ENCODE data around the gene ZNF223. TPM values are rescaled to one million over a fixed set of nuclear protein-coding genes. Genes with fewer than 3 reads are reported as not detected.

The ZNF223 gene
- 0.63 and 2.9 TPM in 2 replicates for total RNA-seq (2014; rRNA removed; shearing (Covaris generic); ENCODE audit: low replicate concordance)

DNA sequence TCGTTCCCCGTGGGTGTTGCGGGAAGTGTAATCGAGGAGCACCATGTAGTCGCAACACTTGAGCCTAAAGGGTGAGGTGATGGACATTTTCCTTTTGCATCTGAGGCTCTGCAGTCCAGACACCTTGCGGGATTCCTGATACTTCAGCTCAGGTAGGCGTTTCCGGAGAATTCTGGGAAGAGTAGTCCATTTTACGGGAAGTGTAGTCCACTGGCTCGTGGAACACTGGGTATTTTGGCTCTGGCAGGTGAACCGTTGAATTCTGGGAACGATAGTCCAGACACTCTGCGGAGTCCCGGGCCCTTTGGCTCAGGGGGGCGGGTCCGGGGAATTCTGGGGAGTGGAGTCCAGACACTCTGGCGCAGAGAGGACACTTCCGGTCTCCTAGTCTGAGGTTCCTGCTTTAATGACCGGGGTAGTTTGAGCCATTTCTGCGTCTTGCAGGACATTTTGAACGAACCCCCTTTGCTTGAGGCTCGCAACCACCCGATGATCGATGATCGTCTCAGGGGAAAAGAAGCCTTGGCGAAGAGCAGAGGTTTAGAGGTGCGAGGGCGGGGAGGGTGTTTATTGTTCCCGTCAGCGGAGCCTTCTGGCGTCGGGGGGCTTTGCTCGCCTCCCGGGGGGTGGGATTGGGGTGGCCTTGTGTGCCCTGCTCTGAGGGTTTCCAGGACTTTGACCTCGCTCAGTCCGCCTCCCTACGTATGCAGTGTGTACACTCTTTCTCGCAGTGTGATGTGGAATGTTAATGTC is at the start of gene ZNF223:
TSS of gene ZNF223 (plus strand) at position 387 of the 753 bp plus-strand sequence. CDS start 3,141 bp downstream, outside the sequence.
- peak; percentile 93 for DNase-seq
- Histone ChIP-seq H3K36me3 (peaks cover 6% of the 10 kb centered on the region), H3K27me3 (no peaks in the 10 kb centered on the region), H3K9me3 (peaks cover 16% of the 10 kb centered on the region), H3K4me3 (peak within 1 kb of the TSS; percentile 63)

GRCh38 chr19:44002212-44002565 is 49.6 kb upstream of the ZNF223 start:
- peaks cover 12% of the 10 kb centered on the region for H3K9me3 ChIP-seq
- DNase-seq, result no peak

DNA sequence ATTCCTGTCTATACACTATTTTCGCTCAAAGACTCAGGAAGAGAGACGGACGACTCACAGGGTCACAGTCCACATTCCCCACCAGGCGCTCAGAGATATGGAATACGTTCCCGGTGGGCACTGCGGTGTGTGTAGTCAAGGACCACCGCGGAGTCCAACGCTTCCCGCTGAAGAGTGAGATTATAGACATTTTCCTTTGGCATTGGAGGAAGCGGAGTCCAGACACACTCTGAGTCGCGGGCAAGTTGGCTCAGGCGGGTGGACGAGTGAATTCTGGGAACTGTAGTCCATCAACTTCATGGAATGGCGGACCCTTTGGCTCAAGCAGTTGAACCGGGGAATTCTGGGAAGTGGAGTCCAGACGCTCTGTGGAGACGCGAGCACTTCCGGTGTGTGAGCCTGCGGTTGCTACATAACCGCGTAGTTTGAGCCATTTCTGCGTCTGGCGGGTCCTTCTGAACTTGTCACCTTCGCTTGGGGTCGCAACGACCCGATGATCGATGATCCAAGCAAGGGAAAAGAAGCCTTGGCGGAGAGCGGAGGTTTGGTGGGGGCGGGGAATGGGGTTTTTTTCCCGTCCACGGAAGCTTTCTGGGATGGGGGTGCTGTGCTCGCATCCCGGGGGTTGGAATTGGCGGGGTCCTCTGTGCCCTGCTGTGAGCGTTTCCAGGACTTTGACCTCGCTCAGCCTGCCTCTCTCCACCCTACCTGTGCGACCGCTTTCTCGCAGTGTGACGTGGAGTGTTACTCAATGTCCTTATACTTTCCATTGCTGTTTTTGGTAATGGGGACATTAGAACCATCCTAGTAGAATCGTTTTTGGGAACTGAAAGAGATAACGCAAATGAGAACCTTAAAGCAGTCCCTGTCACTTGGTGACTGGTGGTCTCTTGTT is 49.0 kb upstream of the ZNF223 start, which contains the start of gene ZNF230:
TSS of gene ZNF230 (plus strand) at position 392 of the 895 bp plus-strand sequence. CDS start 4,122 bp downstream, outside the sequence.
- Histone ChIP-seq H3K27me3 (no peaks in the 10 kb centered on the region), H3K4me3 (peak within 1 kb of the TSS; percentile 96), H3K36me3 (peaks cover 12% of the 10 kb centered on the region), H3K9me3 (peaks cover 10% of the 10 kb centered on the region)
- peak; percentile 95 for DNase-seq

More at GRCh38 chr19:44002212-44002565, 49.6 kb upstream of the ZNF223 start:
- Histone ChIP-seq H3K27me3 (no peaks in the 10 kb centered on the region), H3K4me3 (peak overlapping the region; percentile 96), H3K36me3 (peaks cover 6% of the 10 kb centered on the region)

GRCh38 chr19:44003461-44004009 is 48.3 kb upstream of the ZNF223 start:
- peaks cover 19% of the 10 kb centered on the region for H3K36me3 ChIP-seq
- peaks cover 8% of the 10 kb centered on the region for H3K9me3 ChIP-seq
- DNase-seq, result no peak
- no peaks in the 10 kb centered on the region for H3K27me3 ChIP-seq
- peak overlapping the region; percentile 96 for H3K4me3 ChIP-seq

DNA sequence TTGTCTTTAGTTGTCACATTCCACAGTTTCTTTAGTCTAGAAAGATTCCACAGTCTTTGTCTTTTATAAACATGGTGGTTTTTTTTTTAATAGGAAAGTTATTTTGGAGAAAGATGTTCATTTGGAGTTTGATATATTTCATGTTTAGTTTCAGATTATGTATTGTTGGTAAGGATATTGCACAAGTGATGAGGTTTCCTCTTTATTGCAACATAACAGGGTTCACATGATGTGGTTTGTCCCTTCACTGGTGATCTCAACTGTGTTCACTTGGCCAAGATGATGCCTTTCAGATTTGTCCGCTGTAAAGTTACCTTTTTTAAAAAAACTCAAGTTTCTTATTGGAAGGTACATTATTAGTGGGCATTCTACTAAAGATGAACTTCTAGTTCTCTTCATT is 45.9 kb upstream of the ZNF223 start:
- Histone ChIP-seq H3K9me3 (peaks cover 27% of the 10 kb centered on the region), H3K27me3 (no peaks in the 10 kb centered on the region), H3K4me3 (no peak overlapping the region), H3K36me3 (peaks cover 44% of the 10 kb centered on the region)
- no peak for DNase-seq

- peaks cover 52% of the 10 kb centered on the region for H3K36me3 ChIP-seq
Observed at GRCh38 chr19:44007473-44007872, 44.4 kb upstream of the ZNF223 start.

DNA sequence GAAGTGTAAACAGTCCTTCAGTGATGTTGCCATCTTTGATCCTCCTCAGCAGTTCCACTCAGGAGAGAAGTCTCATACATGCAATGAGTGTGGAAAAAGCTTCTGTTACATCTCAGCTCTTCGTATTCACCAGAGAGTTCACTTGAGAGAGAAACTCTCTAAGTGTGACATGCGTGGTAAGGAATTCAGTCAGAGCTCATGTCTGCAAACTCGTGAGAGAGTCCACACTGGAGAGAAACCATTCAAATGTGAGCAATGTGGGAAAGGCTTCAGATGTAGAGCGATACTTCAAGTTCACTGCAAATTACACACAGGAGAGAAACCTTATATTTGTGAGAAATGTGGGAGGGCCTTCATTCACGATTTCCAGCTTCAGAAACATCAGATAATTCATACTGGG is 41.4 kb upstream of the ZNF223 start:
- Histone ChIP-seq H3K9me3 (peaks cover 35% of the 10 kb centered on the region), H3K36me3 (peaks cover 52% of the 10 kb centered on the region), H3K27me3 (no peaks in the 10 kb centered on the region), H3K4me3 (no peak overlapping the region)
- no peak for DNase-seq

More at GRCh38 chr19:44007473-44007872, 44.4 kb upstream of the ZNF223 start:
- no peak for DNase-seq
- Histone ChIP-seq H3K4me3 (no peak overlapping the region), H3K9me3 (peaks cover 33% of the 10 kb centered on the region), H3K27me3 (no peaks in the 10 kb centered on the region)

DNA sequence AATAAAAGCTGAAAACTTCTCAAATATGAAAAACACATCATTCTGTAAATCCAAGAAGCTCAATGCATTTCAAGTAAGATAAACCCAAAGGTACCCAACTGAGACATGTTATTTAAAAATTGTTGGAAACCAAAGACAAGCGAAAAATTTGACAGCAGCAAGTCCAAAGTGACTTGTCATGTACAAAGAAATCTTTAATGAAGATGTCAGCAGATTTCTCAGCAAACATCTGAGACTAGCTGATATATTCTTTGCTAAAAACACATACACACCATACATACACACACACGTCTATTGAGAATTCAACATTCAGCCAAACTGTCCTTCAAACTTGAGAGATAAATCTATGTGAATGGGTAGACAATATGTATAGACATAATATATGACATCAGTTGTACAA is 32.3 kb upstream of the ZNF223 start:
- no peak for DNase-seq
- Histone ChIP-seq H3K36me3 (no peaks in the 10 kb centered on the region), H3K27me3 (no peaks in the 10 kb centered on the region), H3K9me3 (peaks cover 8% of the 10 kb centered on the region), H3K4me3 (no peak overlapping the region)

GRCh38 chr19:44021221-44021620 is 30.6 kb upstream of the ZNF223 start:
- no peaks in the 10 kb centered on the region for H3K36me3 ChIP-seq
- no peaks in the 10 kb centered on the region for H3K27me3 ChIP-seq
- H3K9me3 ChIP-seq, result peaks cover 11% of the 10 kb centered on the region
- no peak for DNase-seq
- no peak overlapping the region for H3K4me3 ChIP-seq

- no peak for DNase-seq
- Histone ChIP-seq H3K36me3 (peaks cover 25% of the 10 kb centered on the region), H3K27me3 (no peaks in the 10 kb centered on the region), H3K4me3 (peak overlapping the region; percentile 74), H3K9me3 (peaks cover 22% of the 10 kb centered on the region)
Observed at GRCh38 chr19:44024900-44025216, 27.0 kb upstream of the ZNF223 start.

DNA sequence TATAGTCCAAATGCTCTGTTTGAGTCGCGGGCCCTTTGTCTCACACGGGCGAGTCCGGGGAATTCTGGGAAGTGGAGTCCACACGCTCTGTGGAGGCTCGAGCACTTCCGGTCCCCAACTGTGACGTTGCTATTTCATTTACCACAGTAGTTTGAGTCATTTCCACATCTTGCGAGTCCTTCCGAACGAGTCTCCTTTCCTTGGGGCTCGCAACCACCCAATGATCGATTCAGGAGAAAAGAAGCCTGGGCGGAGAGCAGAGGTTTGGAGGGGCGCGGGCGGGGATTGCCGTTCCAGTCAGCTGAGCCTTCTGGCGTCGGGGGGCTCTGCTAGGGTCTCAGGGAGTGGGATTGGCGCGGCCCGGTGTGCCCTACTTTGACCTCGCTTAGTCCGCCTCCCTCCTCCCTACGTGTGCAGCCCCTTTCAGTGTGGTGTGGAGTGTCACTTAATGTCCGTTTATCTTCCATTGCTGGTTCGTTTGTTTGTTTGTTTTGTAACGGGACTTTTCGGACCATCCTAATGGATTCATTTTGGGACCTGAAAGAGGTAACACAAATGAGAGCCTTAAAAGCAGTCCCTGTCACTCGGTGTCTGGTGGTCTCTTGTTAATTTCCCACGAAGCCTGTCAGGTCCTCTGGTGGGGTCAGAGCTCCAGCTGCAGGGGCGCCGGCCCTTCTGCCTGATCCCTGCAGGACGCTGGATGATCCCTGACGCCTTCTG is 26.5 kb upstream of the ZNF223 start, which contains the start of gene ZNF222:
TSS of gene ZNF222 (plus strand) at position 163 of the 720 bp plus-strand sequence. CDS start at position 221, 58 bp downstream.
- Histone ChIP-seq H3K36me3 (peaks cover 30% of the 10 kb centered on the region), H3K27me3 (no peaks in the 10 kb centered on the region), H3K9me3 (peaks cover 25% of the 10 kb centered on the region), H3K4me3 (peak within 1 kb of the TSS; percentile 74)
- peak; percentile 88 for DNase-seq

DNA sequence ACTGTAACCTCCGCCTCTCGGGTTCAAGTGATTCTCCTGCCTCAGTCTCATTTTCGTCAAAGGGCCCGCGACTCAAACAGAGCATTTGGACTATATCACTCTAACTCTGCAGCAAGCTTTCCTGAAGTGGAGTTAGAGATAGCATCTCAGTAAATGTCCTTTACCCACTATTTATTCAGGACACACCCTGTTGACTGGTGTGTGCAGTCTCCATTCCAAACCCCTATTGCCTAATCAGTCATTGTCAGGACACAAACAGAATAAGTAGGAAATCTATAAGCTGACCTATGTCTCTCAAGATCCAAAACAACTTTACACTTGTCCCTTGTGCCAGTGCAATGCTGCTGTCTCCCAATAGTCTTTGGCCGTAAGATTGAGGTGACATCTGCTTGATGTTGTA is 25.2 kb upstream of the ZNF223 start:
- Histone ChIP-seq H3K36me3 (peaks cover 42% of the 10 kb centered on the region), H3K9me3 (peaks cover 35% of the 10 kb centered on the region), H3K27me3 (no peaks in the 10 kb centered on the region), H3K4me3 (no peak overlapping the region)
- DNase-seq, result no peak

GRCh38 chr19:44032001-44032610 is 19.7 kb upstream of the ZNF223 start:
- Histone ChIP-seq H3K36me3 (peaks cover 50% of the 10 kb centered on the region), H3K4me3 (no peak overlapping the region), H3K9me3 (peaks cover 45% of the 10 kb centered on the region), H3K27me3 (no peaks in the 10 kb centered on the region)
- no peak for DNase-seq

- Histone ChIP-seq H3K4me3 (no peak overlapping the region), H3K9me3 (peaks cover 15% of the 10 kb centered on the region), H3K36me3 (no peaks in the 10 kb centered on the region), H3K27me3 (no peaks in the 10 kb centered on the region)
- no peak for DNase-seq
Observed at GRCh38 chr19:44042147-44042546, 9.7 kb upstream of the ZNF223 start.

DNA sequence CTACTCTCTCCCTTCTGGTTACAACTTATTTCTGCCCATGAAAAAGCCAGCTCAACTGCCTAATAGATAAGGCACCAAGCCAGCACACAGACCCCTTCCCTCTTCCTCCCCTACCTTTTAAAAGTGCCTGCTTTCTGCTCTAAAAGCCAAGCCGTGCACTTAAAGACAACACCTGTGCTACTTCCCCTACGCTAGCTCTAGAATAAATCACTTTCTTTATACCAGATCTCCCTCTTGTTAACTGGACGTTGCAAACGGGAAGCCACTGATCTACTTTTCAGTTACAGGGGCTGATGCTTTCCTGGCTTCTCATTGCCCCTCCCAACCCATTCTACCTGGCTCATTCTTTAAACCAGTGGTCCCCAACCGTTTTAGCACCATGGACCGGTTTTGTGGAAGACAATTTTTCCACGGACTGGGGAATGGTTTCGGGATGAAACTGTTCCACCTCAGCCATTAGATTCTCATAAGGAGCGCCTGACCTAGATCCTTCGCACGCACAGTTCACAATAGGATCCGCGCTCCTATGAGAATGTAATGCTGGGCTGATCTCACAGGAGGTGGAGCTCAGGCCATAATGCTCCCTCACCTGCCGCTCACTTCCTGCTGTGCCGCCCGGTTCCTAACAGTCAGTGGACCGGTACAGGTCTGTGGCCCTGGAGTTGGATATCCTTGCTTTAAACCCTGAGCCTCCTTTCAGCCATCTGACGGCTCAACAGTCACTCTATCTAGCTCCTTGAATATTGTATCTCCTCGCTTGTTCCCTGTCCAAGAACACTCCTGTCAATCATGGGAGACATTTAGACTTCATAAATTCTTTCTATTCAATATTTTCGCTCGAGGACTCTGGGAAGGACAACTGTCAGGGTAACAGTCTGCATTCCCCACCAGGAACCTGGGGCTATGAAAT is 841 bp upstream of the ZNF223 start:
- Histone ChIP-seq H3K9me3 (peaks cover 16% of the 10 kb centered on the region), H3K27me3 (no peaks in the 10 kb centered on the region), H3K36me3 (peaks cover 6% of the 10 kb centered on the region), H3K4me3 (peak overlapping the region; percentile 63)
- DNase-seq, result no peak

Measured in MG63 (cell line).